Measurements from ENCODE around the gene LRFN2. TPM values are rescaled to one million over a fixed set of nuclear protein-coding genes. Genes with fewer than 3 reads are reported as not detected.

Gene LRFN2
- total RNA-seq, 4 donors from 2014 or later: 0.18 to 2.2 (median 0.34) TPM

- H3K9me3 ChIP-seq: no peaks in the 10 kb centered on the region
- peaks cover 0 to 21% (median 10%) of the 10 kb centered on the region in 3 donors for H3K4me1 ChIP-seq
- TF ChIP-seq POLR2A (IDR thresholded peaks at IDR 0.05) (no peak), CTCF (IDR thresholded peaks at IDR 0.05) (no peak)
- peaks cover 0 to 9% (median 0%) of the 10 kb centered on the region in 4 donors for H3K27me3 ChIP-seq
- H3K4me3 ChIP-seq: no peak overlapping the region
- DNase-seq: no peak
- WGBS, 2 donors: 76 to 86% methylated on average over 2 to 5 of the region's 5 CpGs
- H3K27ac ChIP-seq: no peak overlapping the region
- intact Hi-C loops (cut with DNase I): no loop called here
- H3K36me3 ChIP-seq: no peaks in the 10 kb centered on the region
Measured at GRCh38 chr6:40542175-40542764, 44.9 kb downstream of the LRFN2 start.

- H3K4me3 ChIP-seq: no peak overlapping the region
- TF ChIP-seq CTCF (IDR thresholded peaks at IDR 0.05) (no peak), POLR2A (IDR thresholded peaks at IDR 0.05) (no peak)
- 61 to 66% methylated on average over 4 to 8 of the region's 9 CpGs for WGBS, 2 donors
- H3K9me3 ChIP-seq: no peaks in the 10 kb centered on the region
- H3K27ac ChIP-seq: no peak overlapping the region
- intact Hi-C loops (cut with DNase I): no loop called here
- H3K27me3 ChIP-seq: peaks cover 0 to 9% (median 0%) of the 10 kb centered on the region in 4 donors
- no peak for DNase-seq
- H3K4me1 ChIP-seq: peaks cover 0 to 21% (median 10%) of the 10 kb centered on the region in 3 donors
- no peaks in the 10 kb centered on the region for H3K36me3 ChIP-seq
Measured at GRCh38 chr6:40541556-40542174, 45.5 kb downstream of the LRFN2 start.

GRCh38 chr6:40540790-40541189 is 46.4 kb downstream of the LRFN2 start:
- DNase-seq: no peak
- TF ChIP-seq CTCF (IDR thresholded peaks at IDR 0.05) (no peak), POLR2A (IDR thresholded peaks at IDR 0.05) (no peak)
- peaks cover 0 to 21% (median 10%) of the 10 kb centered on the region in 3 donors for H3K4me1 ChIP-seq
- H3K9me3 ChIP-seq: no peaks in the 10 kb centered on the region
- no peak overlapping the region for H3K27ac ChIP-seq
- intact Hi-C loops (cut with DNase I): no loop called here
- 78 to 93% methylated on average over 3 to 6 of the region's 6 CpGs for WGBS, 2 donors
- H3K4me3 ChIP-seq: no peak overlapping the region
- H3K36me3 ChIP-seq: no peaks in the 10 kb centered on the region
- H3K27me3 ChIP-seq: peaks cover 0 to 9% (median 0%) of the 10 kb centered on the region in 4 donors

GRCh38 chr6:40539853-40540252 is 47.3 kb downstream of the LRFN2 start:
- intact Hi-C loops (cut with DNase I): no loop called here
- Histone ChIP-seq H3K27ac (no peak overlapping the region), H3K36me3 (no peaks in the 10 kb centered on the region), H3K4me3 (no peak overlapping the region), H3K27me3 (peaks cover 0 to 13% (median 0%) of the 10 kb centered on the region in 4 donors), H3K9me3 (no peaks in the 10 kb centered on the region), H3K4me1 (peaks cover 0 to 21% (median 10%) of the 10 kb centered on the region in 3 donors)
- no peak for TF ChIP-seq POLR2A (IDR thresholded peaks at IDR 0.05)
- no peak for TF ChIP-seq CTCF (IDR thresholded peaks at IDR 0.05)
- no peak for DNase-seq
- WGBS, 2 donors: 84 to 100% methylated on average over 4 to 6 of the region's 7 CpGs

- Histone ChIP-seq H3K4me3 (no peak overlapping the region), H3K4me1 (peaks cover 0 to 19% (median 10%) of the 10 kb centered on the region in 3 donors), H3K9me3 (no peaks in the 10 kb centered on the region), H3K27me3 (peaks cover 0 to 17% (median 0%) of the 10 kb centered on the region in 4 donors), H3K36me3 (no peaks in the 10 kb centered on the region), H3K27ac (no peak overlapping the region)
- WGBS, 2 donors: 81 to 83% methylated on average over 7 to 9 of the region's 9 CpGs
- no peak for DNase-seq
- TF ChIP-seq POLR2A (IDR thresholded peaks at IDR 0.05) (no peak), CTCF (IDR thresholded peaks at IDR 0.05) (no peak)
- intact Hi-C loops (cut with DNase I): no loop called here
Measured at GRCh38 chr6:40538556-40538955, 48.6 kb downstream of the LRFN2 start.
